ENCODE measurements around the gene CEP135.
"Not testable (repeated sequence)": the region's sequence is repeated elsewhere in the genome, so short reads cannot be mapped to it uniquely, and the experiment has no call there.

CEP135 gene

DNA sequence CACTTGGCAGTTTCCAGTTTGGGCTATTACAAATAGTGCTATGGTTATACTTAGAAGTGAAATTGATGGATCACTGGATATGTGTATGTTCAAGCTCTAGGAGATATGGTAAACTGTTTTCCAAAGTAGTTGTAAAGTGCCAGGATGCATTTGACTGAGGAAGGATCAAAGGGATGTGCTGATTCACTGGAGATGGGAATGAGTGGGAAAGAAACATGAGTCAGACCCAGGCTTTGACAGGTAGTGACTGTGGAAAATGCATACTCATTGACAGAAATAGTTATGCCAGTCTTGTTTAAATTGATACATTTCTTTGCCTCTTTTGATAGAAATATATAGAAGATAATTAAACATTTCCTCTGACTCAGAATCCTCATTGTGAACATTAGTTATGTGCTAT, 77.9 kb downstream of the CEP135 start:
- DNase-seq = no peak

DNA sequence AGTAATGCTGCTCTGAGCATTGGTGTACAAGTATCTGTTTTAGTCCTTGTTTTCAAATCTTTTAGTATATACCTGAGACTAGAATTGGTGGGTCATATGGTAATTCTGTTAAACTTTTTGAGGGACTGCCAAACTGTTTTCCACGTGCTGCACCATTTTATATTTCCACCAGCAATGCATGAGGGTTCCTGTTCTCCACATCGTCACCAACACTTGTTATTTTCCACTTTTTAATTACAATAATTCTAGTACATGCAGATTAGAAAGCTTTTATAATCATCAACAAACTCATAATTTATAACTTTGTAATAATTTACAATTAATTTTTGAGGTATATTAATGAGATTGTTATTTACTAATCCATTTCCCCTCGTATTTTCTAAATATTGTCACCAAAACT, 79.4 kb downstream of the CEP135 start:
- DNase-seq = no peak

GRCh38 chr4:56038487-56039162, 89.9 kb downstream of the CEP135 start:
- no peak for DNase-seq

GRCh38 chr4:56040842-56041241, 92.1 kb downstream of the CEP135 start:
- no peak for DNase-seq

GRCh38 chr4:56042225-56042624, 93.5 kb downstream of the CEP135 start:
- DNase-seq = no peak

GRCh38 chr4:56048383-56048701, 99.6 kb downstream of the CEP135 start:
- DNase-seq = no peak

DNA sequence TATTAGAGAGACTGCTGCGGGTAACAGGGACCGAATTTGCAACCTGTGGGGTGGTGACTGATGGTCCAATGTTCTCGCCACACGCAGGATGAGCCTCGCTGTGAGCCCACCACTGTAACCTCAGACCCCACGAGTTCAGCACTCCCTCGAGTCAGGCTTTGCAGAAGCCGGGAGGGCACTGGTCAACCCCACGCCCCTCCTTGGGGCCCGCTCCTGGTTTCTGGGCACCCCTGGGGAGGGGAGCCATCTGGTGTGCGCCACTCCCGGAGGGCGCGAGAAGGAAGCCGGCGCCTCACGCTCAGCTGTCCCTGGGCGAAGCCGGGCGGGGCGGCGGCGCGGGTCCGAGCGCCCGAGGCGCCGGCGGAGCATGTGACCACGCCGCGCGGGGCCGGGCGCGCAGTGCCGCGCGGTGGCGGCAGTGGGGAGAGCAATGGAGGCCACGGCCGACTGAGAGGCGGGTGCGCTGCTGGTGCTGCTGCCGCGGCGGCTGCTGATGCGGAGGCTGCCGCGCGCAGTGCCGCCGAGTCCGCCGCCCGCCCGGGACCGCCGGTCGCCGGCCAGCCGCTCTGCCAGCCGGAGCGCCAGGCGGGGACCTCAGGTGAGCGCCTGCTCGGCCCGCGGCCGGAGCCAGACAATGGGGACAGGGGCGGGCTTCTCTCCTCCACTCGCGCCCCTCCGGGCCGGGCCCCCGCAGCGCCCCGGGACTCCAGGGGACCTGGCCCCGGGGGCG, 100.1 kb downstream of the CEP135 start:
- DNase-seq = peak; percentile 9 to 22

- DNase-seq = no peak
Measured at GRCh38 chr4:56050625-56051024, 101.9 kb downstream of the CEP135 start.

GRCh38 chr4:56051029-56051709, 102.4 kb downstream of the CEP135 start:
- DNase-seq = no peak

DNA sequence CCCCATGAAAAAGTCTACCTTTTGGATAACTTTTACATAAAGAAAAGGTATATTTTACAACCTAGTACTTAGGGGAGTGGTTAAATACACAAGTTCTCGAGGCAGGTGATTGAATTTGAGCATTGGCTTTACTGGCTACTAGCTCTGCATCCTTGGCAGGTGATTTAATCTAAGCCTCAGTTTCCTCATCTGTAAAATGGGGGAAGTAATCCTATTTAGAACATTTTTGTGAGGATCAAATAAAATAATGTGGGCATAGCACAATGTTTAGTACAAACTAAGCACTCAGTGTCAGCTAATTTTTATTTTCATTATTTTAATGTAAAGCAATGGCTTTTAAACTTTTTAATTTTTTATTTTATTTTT, 102.9 kb downstream of the CEP135 start:
- no peak for DNase-seq

DNA sequence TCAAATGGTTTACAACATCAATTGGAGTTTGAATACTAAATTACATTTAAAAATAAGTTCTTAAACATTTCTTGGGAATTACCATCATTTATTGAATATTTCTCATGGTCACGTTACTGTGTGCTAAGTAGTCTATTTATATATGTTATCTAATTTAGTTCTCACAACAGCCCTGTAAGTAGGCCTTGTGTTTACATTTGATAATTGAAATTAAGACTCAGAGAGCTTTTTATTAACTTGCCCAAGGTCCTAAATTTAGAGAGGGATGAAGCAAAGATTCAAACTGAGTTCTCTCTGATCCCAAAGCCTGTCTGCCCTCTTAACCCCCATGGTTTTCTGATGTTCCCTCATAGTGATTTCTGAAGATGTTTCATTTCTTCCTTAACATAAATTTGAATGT, 103.7 kb downstream of the CEP135 start:
- no peak for DNase-seq

GRCh38 chr4:56052966-56053365, 104.2 kb downstream of the CEP135 start:
- no peak for DNase-seq

GRCh38 chr4:56055027-56055977, 106.6 kb downstream of the CEP135 start:
- no peak for DNase-seq

GRCh38 chr4:56055991-56056390, 107.2 kb downstream of the CEP135 start:
- DNase-seq = no peak

GRCh38 chr4:56058555-56058954, 109.8 kb downstream of the CEP135 start:
- DNase-seq = no peak

- DNase-seq = no peak
Measured at GRCh38 chr4:56060036-56060435, 111.3 kb downstream of the CEP135 start.

GRCh38 chr4:56062106-56062505, 113.4 kb downstream of the CEP135 start:
- no peak for DNase-seq

- no peak for DNase-seq
Measured at GRCh38 chr4:56062526-56063145, 113.9 kb downstream of the CEP135 start.

DNA sequence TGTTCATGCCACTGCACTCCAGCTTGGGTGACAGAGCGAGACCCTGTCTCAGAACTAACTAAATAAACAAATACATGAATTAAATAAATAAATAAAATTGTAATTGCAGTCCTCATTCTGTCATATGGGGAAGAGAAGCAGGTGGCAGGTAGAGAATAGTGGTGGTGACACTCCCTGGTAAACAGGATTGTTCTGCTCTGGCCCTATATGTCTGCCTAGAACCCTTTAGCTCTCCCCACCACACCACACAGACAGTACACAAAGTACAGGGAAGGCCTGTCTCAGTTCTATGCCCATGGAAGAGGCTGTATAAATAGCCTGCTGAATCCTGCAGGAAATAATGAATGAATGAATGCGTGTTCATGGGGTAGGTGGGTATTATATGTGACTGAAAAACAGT, 117.7 kb downstream of the CEP135 start:
- no peak for DNase-seq

- DNase-seq = no peak
Measured at GRCh38 chr4:56067826-56068225, 119.1 kb downstream of the CEP135 start.

GRCh38 chr4:56072730-56073129, 124.0 kb downstream of the CEP135 start:
- DNase-seq = not testable (repeated sequence)

DNA sequence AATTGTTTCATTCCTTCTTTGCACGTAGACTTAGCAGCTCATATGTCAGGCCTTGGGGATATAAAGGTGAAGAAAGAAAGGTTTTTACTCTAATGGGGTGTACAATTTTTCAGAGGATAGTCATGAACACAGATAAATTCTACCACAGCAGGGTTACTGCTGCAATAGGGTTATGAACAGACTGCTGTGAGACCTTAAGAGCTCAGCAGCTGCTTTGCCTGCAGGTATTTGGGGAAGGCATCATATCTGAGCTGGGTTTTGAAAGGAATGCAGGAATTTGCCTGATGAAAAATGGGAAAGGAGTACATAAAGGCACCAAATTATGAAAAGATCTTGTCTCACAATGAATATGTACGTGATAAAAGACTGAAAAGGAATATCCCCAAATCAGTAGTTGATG, 128.9 kb downstream of the CEP135 start:
- no peak for DNase-seq

- no peak for DNase-seq
Measured at GRCh38 chr4:56078866-56079265, 130.1 kb downstream of the CEP135 start.
